Measurements from ENCODE around the gene XBP1. TPM values are rescaled to one million over a fixed set of nuclear protein-coding genes. Genes with fewer than 3 reads are reported as not detected.
A peak's percentile ranks its signal among the peaks of the same experiment; 100 is the strongest.

XBP1 gene
- total RNA-seq, 4 donors from 2014 or later: 59.8 to 176 (median 70.2) TPM

- no peak for TF ChIP-seq POLR2AphosphoS5 (IDR thresholded peaks at IDR 0.05)
- no peak for TF ChIP-seq EP300 (IDR thresholded peaks at IDR 0.05)
- no peak for TF ChIP-seq POLR2A (IDR thresholded peaks at IDR 0.05; ENCODE audit: low read depth)
- TF ChIP-seq CTCF (IDR thresholded peaks at IDR 0.05): no peak
- no peak for DNase-seq (ENCODE audit: extremely low spot score)
- Histone ChIP-seq H3K4me3 (no peak overlapping the region), H3K9me3 (no peaks in the 10 kb centered on the region), H3K36me3 (peaks cover 0 to 9% (median 6%) of the 10 kb centered on the region in 4 donors), H3K27me3 (no peaks in the 10 kb centered on the region), H3K27ac (replicated peaks in 1 of 4) (no peak overlapping the region), H3K4me1 (peaks cover 11 to 19% (median 14%) of the 10 kb centered on the region in 4 donors)
- intact Hi-C loops (cut with DNase I): loop anchor here (10.0 kb wide), 2 partner anchors 766 to 796 kb away; no protein-coding TSS in a partner anchor
- 89% methylated on average over 2 of the region's 2 CpGs for WGBS
These were observed 20.5 kb upstream of the XBP1 start for GRCh38 chr22:28820885-28821284.

GRCh38 chr22:28819253-28820096, 19.1 kb upstream of the XBP1 start:
- TF ChIP-seq EP300 (IDR thresholded peaks at IDR 0.05): no peak
- no peak for TF ChIP-seq POLR2A (IDR thresholded peaks at IDR 0.05; ENCODE audit: low read depth)
- no peak for TF ChIP-seq CTCF (IDR thresholded peaks at IDR 0.05)
- no peak for TF ChIP-seq POLR2AphosphoS5 (IDR thresholded peaks at IDR 0.05)
- Histone ChIP-seq H3K9me3 (no peaks in the 10 kb centered on the region), H3K27ac (replicated peaks in 1 of 4) (peak overlapping the region in 1 of 4 donors; percentile 20), H3K36me3 (peaks cover 0 to 18% (median 6%) of the 10 kb centered on the region in 4 donors), H3K4me3 (no peak overlapping the region), H3K4me1 (peaks cover 11 to 19% (median 14%) of the 10 kb centered on the region in 4 donors), H3K27me3 (no peaks in the 10 kb centered on the region)
- DNase-seq (ENCODE audit: extremely low spot score): no peak
- 71% methylated on average over 5 of the region's 5 CpGs for WGBS
- intact Hi-C loops (cut with DNase I): loop anchor here (10.0 kb wide), 2 partner anchors 765 to 795 kb away; no protein-coding TSS in a partner anchor

- Histone ChIP-seq H3K36me3 (peaks cover 0 to 18% (median 5%) of the 10 kb centered on the region in 4 donors), H3K9me3 (no peaks in the 10 kb centered on the region), H3K27me3 (no peaks in the 10 kb centered on the region), H3K4me3 (no peak overlapping the region), H3K4me1 (peaks cover 11 to 27% (median 19%) of the 10 kb centered on the region in 4 donors), H3K27ac (replicated peaks in 1 of 4) (peak overlapping the region in 2 of 4 donors; percentile 20 to 54)
- intact Hi-C loops (cut with DNase I): no loop called here
- WGBS: 86% methylated on average over 14 of the region's 14 CpGs
- TF ChIP-seq EP300 (IDR thresholded peaks at IDR 0.05) (no peak), POLR2A (IDR thresholded peaks at IDR 0.05; ENCODE audit: low read depth) (no peak), POLR2AphosphoS5 (IDR thresholded peaks at IDR 0.05) (no peak), CTCF (IDR thresholded peaks at IDR 0.05) (no peak)
- DNase-seq (ENCODE audit: extremely low spot score): no peak
These were observed 17.8 kb upstream of the XBP1 start for GRCh38 chr22:28817919-28818859.

GRCh38 chr22:28817064-28817463, 16.7 kb upstream of the XBP1 start:
- Histone ChIP-seq H3K36me3 (peaks cover 0 to 9% (median 0%) of the 10 kb centered on the region in 4 donors), H3K4me3 (no peak overlapping the region), H3K4me1 (peaks cover 11 to 29% (median 22%) of the 10 kb centered on the region in 4 donors), H3K27me3 (no peaks in the 10 kb centered on the region), H3K27ac (replicated peaks in 1 of 4) (no peak overlapping the region), H3K9me3 (no peaks in the 10 kb centered on the region)
- TF ChIP-seq EP300 (IDR thresholded peaks at IDR 0.05): no peak
- TF ChIP-seq POLR2A (IDR thresholded peaks at IDR 0.05; ENCODE audit: low read depth): no peak
- no peak for TF ChIP-seq POLR2AphosphoS5 (IDR thresholded peaks at IDR 0.05)
- TF ChIP-seq CTCF (IDR thresholded peaks at IDR 0.05): no peak
- intact Hi-C loops (cut with DNase I): no loop called here
- no peak for DNase-seq (ENCODE audit: extremely low spot score)
- 92% methylated on average over 2 of the region's 2 CpGs for WGBS

All from esophagus muscularis mucosa (tissue), 4 donors.